ENCODE data around the gene ACTG1.

The ACTG1 gene

GRCh38 chr17:81486199-81486810, 26.3 kb downstream of the ACTG1 start:
- no peak for DNase-seq (ENCODE audit: low read depth)
- no peak overlapping the region for H3K4me3 ChIP-seq (ENCODE audit: control insufficient read depth, low read depth, low read length)
- TF ChIP-seq, protein P1, sequence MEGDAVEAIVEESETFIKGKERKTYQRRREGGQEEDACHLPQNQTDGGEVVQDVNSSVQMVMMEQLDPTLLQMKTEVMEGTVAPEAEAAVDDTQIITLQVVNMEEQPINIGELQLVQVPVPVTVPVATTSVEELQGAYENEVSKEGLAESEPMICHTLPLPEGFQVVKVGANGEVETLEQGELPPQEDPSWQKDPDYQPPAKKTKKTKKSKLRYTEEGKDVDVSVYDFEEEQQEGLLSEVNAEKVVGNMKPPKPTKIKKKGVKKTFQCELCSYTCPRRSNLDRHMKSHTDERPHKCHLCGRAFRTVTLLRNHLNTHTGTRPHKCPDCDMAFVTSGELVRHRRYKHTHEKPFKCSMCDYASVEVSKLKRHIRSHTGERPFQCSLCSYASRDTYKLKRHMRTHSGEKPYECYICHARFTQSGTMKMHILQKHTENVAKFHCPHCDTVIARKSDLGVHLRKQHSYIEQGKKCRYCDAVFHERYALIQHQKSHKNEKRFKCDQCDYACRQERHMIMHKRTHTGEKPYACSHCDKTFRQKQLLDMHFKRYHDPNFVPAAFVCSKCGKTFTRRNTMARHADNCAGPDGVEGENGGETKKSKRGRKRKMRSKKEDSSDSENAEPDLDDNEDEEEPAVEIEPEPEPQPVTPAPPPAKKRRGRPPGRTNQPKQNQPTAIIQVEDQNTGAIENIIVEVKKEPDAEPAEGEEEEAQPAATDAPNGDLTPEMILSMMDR (IDR thresholded peaks at IDR 0.05; ENCODE audit: control insufficient read depth, insufficient read depth, low read depth, low read length, missing control alignments), result no peak

- peak overlapping the region; percentile 45 for H3K4me3 ChIP-seq (ENCODE audit: control insufficient read depth, low read depth, low read length)
- no peak for DNase-seq (ENCODE audit: low read depth)
- TF ChIP-seq, protein P1 (IDR thresholded peaks at IDR 0.05; ENCODE audit: control insufficient read depth, insufficient read depth, low read depth, low read length, missing control alignments), result peak; percentile 57
These were observed 28.2 kb downstream of the ACTG1 start for GRCh38 chr17:81484195-81484979.

GRCh38 chr17:81483862-81484194, 28.8 kb downstream of the ACTG1 start:
- no peak for DNase-seq (ENCODE audit: low read depth)
- H3K4me3 ChIP-seq (ENCODE audit: control insufficient read depth, low read depth, low read length), result peak overlapping the region; percentile 45
- TF ChIP-seq, protein P1 (IDR thresholded peaks at IDR 0.05; ENCODE audit: control insufficient read depth, insufficient read depth, low read depth, low read length, missing control alignments), result no peak

GRCh38 chr17:81483085-81483861, 29.3 kb downstream of the ACTG1 start:
- no peak overlapping the region for H3K4me3 ChIP-seq (ENCODE audit: control insufficient read depth, low read depth, low read length)
- no peak for DNase-seq (ENCODE audit: low read depth)
- TF ChIP-seq, protein P1 (IDR thresholded peaks at IDR 0.05; ENCODE audit: control insufficient read depth, insufficient read depth, low read depth, low read length, missing control alignments), result no peak

GRCh38 chr17:81482673-81483072, 29.9 kb downstream of the ACTG1 start:
- DNase-seq (ENCODE audit: low read depth), result no peak
- no peak overlapping the region for H3K4me3 ChIP-seq (ENCODE audit: control insufficient read depth, low read depth, low read length)
- TF ChIP-seq, protein P1 (IDR thresholded peaks at IDR 0.05; ENCODE audit: control insufficient read depth, insufficient read depth, low read depth, low read length, missing control alignments), result no peak

GRCh38 chr17:81481815-81482505, 30.6 kb downstream of the ACTG1 start:
- no peak for DNase-seq (ENCODE audit: low read depth)
- TF ChIP-seq, protein P1 (IDR thresholded peaks at IDR 0.05; ENCODE audit: control insufficient read depth, insufficient read depth, low read depth, low read length, missing control alignments), result no peak
- H3K4me3 ChIP-seq (ENCODE audit: control insufficient read depth, low read depth, low read length), result no peak overlapping the region
